Measurements from ENCODE around the gene TUB.

GRCh38 chr11:8080069-8080670 is 841 bp upstream of the TUB start:
- TF ChIP-seq POLR2A (IDR thresholded peaks at IDR 0.05), result no peak
- no peak for TF ChIP-seq CTCF (IDR thresholded peaks at IDR 0.05)
- no peak for TF ChIP-seq POLR2AphosphoS5 (IDR thresholded peaks at IDR 0.05)

Data from suprapubic skin (tissue), 4 donors.